Endothelial cell of umbilical vein (primary cell): Measurements from ENCODE around the gene ACAD11. TPM values are rescaled to one million over a fixed set of nuclear protein-coding genes. Genes with fewer than 3 reads are reported as not detected.

ENCODE experiments used
- BruUV-seq: library from RNA; stranded (reverse); fragments of 400-500 nt; replicated peaks from 2 replicates; lab custom pipeline; 2021; lab: Mats Ljungman, UMichigan
- CTCF ChIA-PET: fragments of 300-600, 350-600 bp; sonication (Branson Sonifier 250); formaldehyde crosslinking; loops from one replicate; lab custom pipeline; 2021; ENCODE audit warnings: antibody characterized with exemption, inconsistent platforms; lab: Charles Lee
- POLR2A ChIA-PET: fragments of 300-600, 350-600 bp; sonication (Branson Sonifier 250); formaldehyde crosslinking; loops from one replicate; lab custom pipeline; 2021; ENCODE audit warnings: antibody characterized with exemption, inconsistent platforms; lab: Charles Lee
- DNase-seq: peaks from one replicate; pipeline ENCODE4 v3.0.0-alpha.2; 2011; ENCODE audit warnings: low read depth, low spot score
- FAIRE-seq: peaks from 2 replicates; lab custom pipeline; 2011; peaks lifted over from hg19 to GRCh38; lab: Jason Lieb, UNC
- H2AFZ ChIP-seq: 2 replicates; pipeline ENCODE4 v1.6.0; 2012; ENCODE audit warnings: low read depth, low read length, control low read depth, inconsistent platforms
- H3K27ac ChIP-seq: 2 replicates; pipeline ENCODE4 v1.5.1; 2011; ENCODE audit warnings: low read depth, mild to moderate bottlenecking, control low read depth, low read length, moderate library complexity; ENCODE audit not compliant: insufficient read depth
- H3K27me3 ChIP-seq, 2 experiments: 2 replicates each; pipeline versions ENCODE4 v1.6.0 to v1.6.1; 2011; ENCODE audit warnings: low read length in 2 of 2, mixed read lengths in 1 of 2; ENCODE audit not compliant: control insufficient read depth in 2 of 2, insufficient read depth in 2 of 2
- H3K36me3 ChIP-seq, 2 experiments: 2 replicates in 1 of 2; 3 replicates in 1 of 2; pipeline ENCODE4 v1.5.1; 2011; ENCODE audit warnings: low read length in 2 of 2, mild to moderate bottlenecking in 1 of 2, moderate library complexity in 1 of 2; ENCODE audit not compliant: control insufficient read depth in 2 of 2, insufficient read depth in 2 of 2; ENCODE audit errors: extremely low read depth in 1 of 2
- H3K4me1 ChIP-seq: 3 replicates; pipeline ENCODE4 v1.5.1; 2011; ENCODE audit warnings: mild to moderate bottlenecking, low read length; ENCODE audit not compliant: control insufficient read depth, insufficient read depth; ENCODE audit errors: extremely low read depth
- H3K4me2 ChIP-seq: 2 replicates; pipeline ENCODE4 v1.6.1; 2011; ENCODE audit warnings: low read length, control low read depth, mixed read lengths; ENCODE audit not compliant: insufficient read depth
- H3K4me3 ChIP-seq, 3 experiments: fragments of 200-600 bp in 1 of 3; sonication (generic), shearing (Covaris generic) in 1 of 3; replicated peaks in 1 of 3; 2 replicates each; pipeline ENCODE4 v1.5.1; 2011 to 2016; ENCODE audit warnings: control low read depth in 3 of 3, low read length in 3 of 3, mild to moderate bottlenecking in 2 of 3, inconsistent platforms in 1 of 3, low read depth in 1 of 3, moderate library complexity in 1 of 3; ENCODE audit not compliant: insufficient read depth in 1 of 3
- H3K79me2 ChIP-seq: 2 replicates; pipeline ENCODE4 v1.6.0; 2012; ENCODE audit warnings: low read length, inconsistent platforms; ENCODE audit not compliant: control insufficient read depth, insufficient read depth
- H3K9ac ChIP-seq: replicated peaks from 2 replicates; pipeline ENCODE3; 2011; ENCODE audit warnings: low read length, control low read depth; ENCODE audit not compliant: insufficient read depth; ENCODE audit errors: extremely low read depth
- H3K9me1 ChIP-seq: replicated peaks from 3 replicates; pipeline ENCODE4 v1.6.0; 2011; ENCODE audit warnings: mild to moderate bottlenecking, low read length; ENCODE audit not compliant: control insufficient read depth, insufficient read depth; ENCODE audit errors: extremely low read depth
- H3K9me3 ChIP-seq: replicated peaks from 2 replicates; pipeline ENCODE4 v1.5.1; 2012; ENCODE audit warnings: low read length, inconsistent platforms; ENCODE audit not compliant: control insufficient read depth, insufficient read depth
- H4K20me1 ChIP-seq: replicated peaks from 2 replicates; pipeline ENCODE3; 2011; ENCODE audit warnings: mild to moderate bottlenecking, low read length; ENCODE audit not compliant: control insufficient read depth, insufficient read depth; ENCODE audit errors: extremely low read depth
- CTCF ChIP-seq, 2 donors: IDR thresholded peaks; 1 replicate in 1 of 2; 2 replicates in 1 of 2; pipeline ENCODE4 v1.5.1; 2011; ENCODE audit warnings: low read length in 2 of 2, mild to moderate bottlenecking in 2 of 2, moderate library complexity in 2 of 2, control low read depth in 1 of 2, inconsistent platforms in 1 of 2, low read depth in 1 of 2; ENCODE audit not compliant: insufficient read depth in 1 of 2; ENCODE audit errors: extremely low read depth in 1 of 2
- EZH2 ChIP-seq: IDR thresholded peaks from 2 replicates; pipeline ENCODE4 v1.6.1; 2012; ENCODE audit warnings: borderline replicate concordance, low read depth, mild to moderate bottlenecking, moderate library complexity, low read length, inconsistent platforms; ENCODE audit not compliant: severe bottlenecking
- FOS ChIP-seq: IDR thresholded peaks from 2 replicates; pipeline ENCODE4 v1.6.1; 2011; ENCODE audit warnings: mild to moderate bottlenecking, low read length, moderate library complexity, borderline replicate concordance; ENCODE audit not compliant: insufficient read depth
- GATA2 ChIP-seq: IDR thresholded peaks from 2 replicates; pipeline ENCODE4 v1.7.0; 2011; ENCODE audit warnings: low read depth, mild to moderate bottlenecking, moderate library complexity, mixed read lengths, low read length; ENCODE audit not compliant: insufficient read length, insufficient read depth
- JUN ChIP-seq: IDR thresholded peaks from 2 replicates; pipeline ENCODE4 v1.6.1; 2011; ENCODE audit warnings: borderline replicate concordance, low read depth; ENCODE audit not compliant: insufficient read length, insufficient read depth
- MAX ChIP-seq: IDR thresholded peaks from 2 replicates; pipeline ENCODE4 v1.6.1; 2011; ENCODE audit not compliant: insufficient read depth, insufficient read length
- MYC ChIP-seq: IDR thresholded peaks from one replicate; pipeline ENCODE4 v1.6.1; 2011; ENCODE audit warnings: mild to moderate bottlenecking, low read depth, low read length
- POLR2A ChIP-seq: IDR thresholded peaks from 2 replicates; pipeline ENCODE4 v1.6.1; 2012; ENCODE audit warnings: low read depth, mild to moderate bottlenecking, control low read depth, low read length
- POLR2AphosphoS5 ChIP-seq: IDR thresholded peaks from 2 replicates; pipeline ENCODE4 v1.6.1; 2012; ENCODE audit warnings: low read depth, mild to moderate bottlenecking, control low read depth, low read length, moderate library complexity; ENCODE audit not compliant: insufficient read depth
- dilution Hi-C: fragments of 300-500 bp; cut with MboI; formaldehyde crosslinking; loops from one replicate; pipeline ENCODE4 v1.15.0; 2019; ENCODE audit warnings: low sequenced_read_pairs; ENCODE audit not compliant: extremely low pct_ligation_motif_present
- intact Hi-C: fragments of 100-400 bp; cut with micrococcal nuclease; formaldehyde crosslinking; loops from one replicate; pipeline ENCODE4 v1.10.0; 2022
- polyA plus RNA-seq, 4 experiments: library from polyadenylated mRNA; depleted of rRNA in 3 of 4; stranded (reverse) in 3 of 4; unstranded in 1 of 4; fragments of >200 nt; gene quantifications; 2 replicates each; pipeline versions ENCODE4 v1.2.1 to v1.2.3, GENCODE V29; 2011 to 2012; ENCODE audit warnings: missing spikeins in 1 of 4
- total RNA-seq: library from RNA; stranded (reverse); gene quantifications from 2 replicates; pipeline ENCODE4 v1.2.3, GENCODE V29; 2021

The ACAD11 gene
- total and polyA plus RNA-seq, 2 donors (not counting 3 experiments of a cell fraction or from before 2014, with no cell fraction given), result 9.6 to 17.9 TPM

GRCh38 chr3:132675408-132675807 is 15.8 kb upstream of the ACAD11 start:
- DNase-seq, result no peak
- ChIA-PET CTCF (interaction anchor here (1.0 to 1.6 kb wide), 3 partner anchors 9 to 145 kb away, joined by 3 to 4 read pairs (median 3); no protein-coding TSS in a partner anchor), POLR2A (no interaction called here)
- Histone ChIP-seq H3K79me2 (no peaks in the 10 kb centered on the region), H3K9me1 (no peaks in the 10 kb centered on the region), H2AFZ (no peak overlapping the region), H3K27ac (no peak overlapping the region), H4K20me1 (no peaks in the 10 kb centered on the region), H3K4me3 (no peak overlapping the region), H3K36me3 (peaks cover 0 to 18% of the 10 kb centered on the region in 2 experiments), H3K27me3 (no peaks in the 10 kb centered on the region), H3K4me1 (no peaks in the 10 kb centered on the region), H3K4me2 (no peak overlapping the region), H3K9ac (no peak overlapping the region), H3K9me3 (no peaks in the 10 kb centered on the region)
- intact Hi-C loops, result no loop called here
- no TSS peak for BruUV-seq
- FAIRE-seq, result no peak
- no peak for TF ChIP-seq POLR2AphosphoS5
- TF ChIP-seq CTCF (IDR thresholded peaks at IDR 0.05; ENCODE audit: extremely low read depth in 1 of 2, insufficient read depth in 1 of 2, low read depth in 1 of 2, low read length in 2 of 2), result no peak
- TF ChIP-seq FOS, result no peak
- no peak for TF ChIP-seq MAX
- no peak for TF ChIP-seq JUN
- no peak for TF ChIP-seq GATA2
- no peak for TF ChIP-seq POLR2A
- TF ChIP-seq MYC, result no peak
- no peak for TF ChIP-seq EZH2
- dilution Hi-C loops, result no loop called here
